Activated naive CD4-positive, alpha-beta T cell treated with anti-CD3 and anti-CD28 coated beads, Interleukin-2, amount 10 ng/mL, durations not matched to agents 7 days and 5 days (primary cell): ENCODE data around the gene STXBP1.

ENCODE experiments used
- CTCF ChIA-PET: fragments of 350-600 bp; sonication (Branson Sonifier 250); formaldehyde crosslinking; loops from one replicate; lab custom pipeline; 2021; ENCODE audit warnings: antibody characterized with exemption; lab: Charles Lee
- DNase-seq: peaks from one replicate; pipeline ENCODE4 v3.0.0-alpha.2; 2020
- H3K27ac Mint-ChIP-seq: one replicate; pipeline ENCODE4 v1.8.0; 2021; ENCODE audit warnings: mild to moderate bottlenecking, moderate library complexity, mixed read lengths
- H3K27me3 Mint-ChIP-seq: one replicate; pipeline ENCODE4 v1.8.0; 2021; ENCODE audit warnings: mild to moderate bottlenecking, mixed read lengths
- H3K36me3 Mint-ChIP-seq: one replicate; pipeline ENCODE4 v1.8.0; 2021; ENCODE audit warnings: mixed read lengths
- H3K4me1 Mint-ChIP-seq: one replicate; pipeline ENCODE4 v1.8.0; 2021; ENCODE audit warnings: mixed read lengths
- H3K4me3 Mint-ChIP-seq: one replicate; pipeline ENCODE4 v1.8.0; 2021; ENCODE audit warnings: mild to moderate bottlenecking, moderate library complexity, mixed read lengths
- H3K9me3 Mint-ChIP-seq: one replicate; pipeline ENCODE4 v1.8.0; 2021; ENCODE audit warnings: mixed read lengths

STXBP1 gene

GRCh38 chr9:127707766-127708165, 95.7 kb downstream of the STXBP1 start:
- H3K36me3 Mint-ChIP-seq: no peaks in the 10 kb centered on the region
- peaks cover 3% of the 10 kb centered on the region for H3K9me3 Mint-ChIP-seq
- H3K4me1 Mint-ChIP-seq: peaks cover 26% of the 10 kb centered on the region
- H3K27me3 Mint-ChIP-seq: peaks cover 20% of the 10 kb centered on the region
- peak; percentile 54 for DNase-seq
- no peak overlapping the region for H3K4me3 Mint-ChIP-seq
- CTCF ChIA-PET: interaction anchor here (1.7 kb wide), 1 partner anchor 27 kb away, joined by 6 read pairs; the partner anchor contains the start of gene TOR2A
- H3K27ac Mint-ChIP-seq: no peak overlapping the region

- peaks cover 3% of the 10 kb centered on the region for H3K9me3 Mint-ChIP-seq
- peaks cover 28% of the 10 kb centered on the region for H3K4me1 Mint-ChIP-seq
- peaks cover 12% of the 10 kb centered on the region for H3K27me3 Mint-ChIP-seq
- no peak for DNase-seq
- CTCF ChIA-PET: interaction anchor here (1.2 to 1.7 kb wide), 2 partner anchors 26 to 119 kb away, joined by 5 to 6 read pairs; partner anchors contain the start of gene TOR2A
- H3K27ac Mint-ChIP-seq: no peak overlapping the region
- no peak overlapping the region for H3K4me3 Mint-ChIP-seq
- no peaks in the 10 kb centered on the region for H3K36me3 Mint-ChIP-seq
Measured at GRCh38 chr9:127708952-127709587, 97.0 kb downstream of the STXBP1 start.

- H3K9me3 Mint-ChIP-seq: peaks cover 3% of the 10 kb centered on the region
- CTCF ChIA-PET: no interaction called here
- H3K27me3 Mint-ChIP-seq: peaks cover 8% of the 10 kb centered on the region
- DNase-seq: no peak
- no peak overlapping the region for H3K27ac Mint-ChIP-seq
- peaks cover 31% of the 10 kb centered on the region for H3K4me1 Mint-ChIP-seq
- H3K36me3 Mint-ChIP-seq: no peaks in the 10 kb centered on the region
- no peak overlapping the region for H3K4me3 Mint-ChIP-seq
Measured at GRCh38 chr9:127710204-127710783, 98.2 kb downstream of the STXBP1 start.

GRCh38 chr9:127711226-127711701, 99.2 kb downstream of the STXBP1 start:
- Mint-ChIP-seq H3K4me1 (peaks cover 39% of the 10 kb centered on the region), H3K27me3 (peaks cover 13% of the 10 kb centered on the region), H3K9me3 (peaks cover 3% of the 10 kb centered on the region), H3K4me3 (no peak overlapping the region), H3K27ac (no peak overlapping the region), H3K36me3 (no peaks in the 10 kb centered on the region)
- CTCF ChIA-PET: interaction anchor here (1.1 to 1.3 kb wide), 2 partner anchors 11 to 121 kb away, joined by 3 read pairs; no protein-coding TSS in a partner anchor
- DNase-seq: peak; percentile 44

GRCh38 chr9:127711831-127712274, 99.8 kb downstream of the STXBP1 start:
- Mint-ChIP-seq H3K27me3 (peaks cover 13% of the 10 kb centered on the region), H3K9me3 (peaks cover 3% of the 10 kb centered on the region), H3K36me3 (no peaks in the 10 kb centered on the region), H3K4me3 (no peak overlapping the region), H3K27ac (no peak overlapping the region), H3K4me1 (peaks cover 39% of the 10 kb centered on the region)
- DNase-seq: no peak
- CTCF ChIA-PET: interaction anchor here (1.1 to 1.3 kb wide), 2 partner anchors 11 to 121 kb away, joined by 3 read pairs; no protein-coding TSS in a partner anchor

- Mint-ChIP-seq H3K4me3 (no peak overlapping the region), H3K27ac (no peak overlapping the region), H3K27me3 (peaks cover 13% of the 10 kb centered on the region), H3K36me3 (no peaks in the 10 kb centered on the region), H3K4me1 (peaks cover 37% of the 10 kb centered on the region), H3K9me3 (peaks cover 3% of the 10 kb centered on the region)
- CTCF ChIA-PET: interaction anchor here (1.2 to 1.3 kb wide), 2 partner anchors 12 to 101 kb away, joined by 3 read pairs; partner anchors contain the start of gene STXBP1
- no peak for DNase-seq
Measured at GRCh38 chr9:127712371-127712770, 100.3 kb downstream of the STXBP1 start.

DNA sequence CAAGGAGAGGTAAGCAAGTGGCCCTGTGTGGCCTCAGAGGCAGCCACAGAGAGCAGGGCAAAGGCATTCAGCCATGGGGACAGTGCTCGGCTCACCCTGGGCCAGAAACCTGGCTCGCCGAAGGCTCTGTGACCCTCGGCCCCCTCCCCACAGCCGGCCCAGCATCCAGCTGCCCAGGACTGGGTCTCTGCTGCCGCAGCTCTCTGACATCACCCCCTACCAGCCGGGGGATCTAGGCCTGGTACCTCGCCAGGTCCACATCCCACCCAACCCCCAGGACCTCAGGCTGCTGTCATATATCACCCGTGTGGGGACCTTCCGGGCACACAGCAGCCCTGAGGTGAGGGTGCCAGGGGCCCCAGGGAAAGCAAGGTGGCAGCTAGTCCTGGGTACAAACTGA, 100.8 kb downstream of the STXBP1 start:
- Mint-ChIP-seq H3K4me1 (peaks cover 32% of the 10 kb centered on the region), H3K4me3 (no peak overlapping the region), H3K27me3 (peaks cover 13% of the 10 kb centered on the region), H3K36me3 (no peaks in the 10 kb centered on the region), H3K27ac (no peak overlapping the region), H3K9me3 (peaks cover 3% of the 10 kb centered on the region)
- DNase-seq: no peak
- CTCF ChIA-PET: interaction anchor here (1.2 kb wide), 2 partner anchors 22 to 101 kb away, joined by 3 read pairs; partner anchors contain the start of genes STXBP1 and TOR2A

GRCh38 chr9:127714020-127714750, 102.1 kb downstream of the STXBP1 start:
- no peaks in the 10 kb centered on the region for H3K9me3 Mint-ChIP-seq
- H3K27ac Mint-ChIP-seq: no peak overlapping the region
- CTCF ChIA-PET: interaction anchor here (0.9 to 3.0 kb wide), 3 partner anchors 21 to 125 kb away, joined by 3 to 9 read pairs (median 5); partner anchors contain the start of gene TOR2A
- no peaks in the 10 kb centered on the region for H3K36me3 Mint-ChIP-seq
- peak overlapping the region; percentile 69 for H3K4me3 Mint-ChIP-seq
- peaks cover 12% of the 10 kb centered on the region for H3K27me3 Mint-ChIP-seq
- H3K4me1 Mint-ChIP-seq: peaks cover 32% of the 10 kb centered on the region
- no peak for DNase-seq

DNA sequence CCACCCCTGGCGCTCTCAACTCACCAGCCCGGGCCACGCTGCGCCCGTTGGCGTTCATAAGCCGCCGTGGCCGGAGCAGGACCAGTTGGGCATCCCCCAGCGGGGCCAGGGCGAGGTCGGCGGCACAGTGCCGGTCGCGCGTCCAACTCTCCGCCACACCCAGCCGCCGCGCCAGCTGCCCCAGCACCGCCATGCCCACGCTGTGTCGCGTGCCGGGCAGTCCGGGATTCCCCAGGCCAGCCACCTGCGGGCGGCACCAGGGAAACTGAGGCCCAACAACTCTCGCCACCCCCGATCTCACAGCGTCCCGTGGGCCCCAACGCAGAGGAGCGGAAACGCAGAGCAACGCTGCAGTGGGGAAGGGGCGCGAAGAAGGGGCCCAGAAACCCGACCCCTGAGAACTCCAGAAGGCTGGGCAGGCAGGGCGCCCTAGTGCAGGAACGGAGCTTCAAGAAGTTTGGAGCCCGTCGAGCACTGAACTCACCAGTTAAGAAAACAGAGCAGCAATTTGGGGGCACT, 102.9 kb downstream of the STXBP1 start:
- DNase-seq: no peak
- Mint-ChIP-seq H3K27me3 (peaks cover 10% of the 10 kb centered on the region), H3K9me3 (no peaks in the 10 kb centered on the region), H3K27ac (peak overlapping the region; percentile 94), H3K4me1 (peaks cover 40% of the 10 kb centered on the region), H3K4me3 (peak overlapping the region; percentile 100), H3K36me3 (no peaks in the 10 kb centered on the region)
- CTCF ChIA-PET: interaction anchor here (0.9 to 3.0 kb wide), 2 partner anchors 20 to 126 kb away, joined by 5 to 9 read pairs; partner anchors contain the start of gene TOR2A

DNA sequence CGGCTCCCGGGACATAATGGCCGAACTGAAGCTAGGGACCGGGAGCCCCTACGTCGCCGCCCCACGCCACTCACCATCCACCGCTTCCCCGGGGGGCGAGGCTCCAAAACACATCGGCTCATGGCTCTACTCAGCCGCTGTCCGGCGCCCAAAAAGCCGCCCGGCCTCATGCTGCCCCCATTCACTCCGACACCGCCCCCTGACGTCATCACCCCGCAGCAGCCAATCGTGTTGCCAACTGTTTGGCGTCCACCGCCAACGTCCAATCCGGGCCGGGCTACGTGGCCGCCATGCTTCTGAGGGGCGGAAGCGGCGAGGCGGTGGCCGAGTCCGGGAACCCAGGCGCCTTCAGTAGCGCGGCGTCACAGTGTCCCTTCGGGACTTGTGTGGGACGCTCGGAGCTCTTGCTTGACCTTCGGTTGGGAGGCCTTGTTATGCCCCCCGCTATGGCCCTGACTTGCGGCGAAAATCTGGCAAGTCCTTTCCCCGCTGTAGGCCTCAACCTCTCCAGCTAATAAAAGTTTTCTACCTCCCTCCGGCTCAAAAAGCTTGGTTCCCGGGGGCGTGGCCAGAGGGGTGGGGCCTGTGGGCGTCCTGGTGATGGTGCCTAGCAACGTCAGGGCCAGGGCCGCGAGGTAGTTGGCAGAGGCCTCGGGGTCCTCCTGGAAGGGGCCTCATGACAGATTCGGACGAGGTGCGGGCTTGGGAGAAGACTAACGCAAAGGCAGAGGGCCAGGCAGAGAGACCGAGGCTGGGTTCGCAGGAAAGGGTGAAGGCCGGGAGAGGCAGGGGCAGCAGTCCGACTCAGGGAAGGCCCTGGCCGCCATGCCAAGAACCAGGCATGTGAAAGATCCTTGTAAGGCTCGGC, 103.6 kb downstream of the STXBP1 start, which contains the start of the genes PTRH1 and TTC16:
TSS of gene PTRH1 (minus strand) at position 194 of the 868 bp plus-strand sequence. CDS start at position 170, 24 bp downstream.
TSS of gene TTC16 (plus strand) at position 610 of the 868 bp plus-strand sequence. CDS start at position 677, 67 bp downstream.
- Mint-ChIP-seq H3K9me3 (no peaks in the 10 kb centered on the region), H3K27ac (peak within 1 kb of the TSS; percentile 94)
- peak; percentile 99 for DNase-seq

GRCh38 chr9:127716412-127716811, 104.3 kb downstream of the STXBP1 start:
- H3K27ac Mint-ChIP-seq: no peak overlapping the region
- CTCF ChIA-PET: interaction anchor here (0.6 to 3.0 kb wide), 3 partner anchors 18 to 126 kb away, joined by 3 to 9 read pairs (median 4); partner anchors contain the start of gene TOR2A

More for the DNA sequence above, 103.6 kb downstream of the STXBP1 start, which contains the start of the genes PTRH1 and TTC16:
- Mint-ChIP-seq H3K4me1 (peaks cover 41% of the 10 kb centered on the region), H3K36me3 (no peaks in the 10 kb centered on the region), H3K4me3 (peak within 1 kb of the TSS; percentile 100), H3K27me3 (peaks cover 13% of the 10 kb centered on the region)
- CTCF ChIA-PET: interaction anchor here (0.6 to 3.0 kb wide), 4 partner anchors 19 to 127 kb away, joined by 3 to 9 read pairs (median 4); partner anchors contain the start of gene TOR2A

DNA sequence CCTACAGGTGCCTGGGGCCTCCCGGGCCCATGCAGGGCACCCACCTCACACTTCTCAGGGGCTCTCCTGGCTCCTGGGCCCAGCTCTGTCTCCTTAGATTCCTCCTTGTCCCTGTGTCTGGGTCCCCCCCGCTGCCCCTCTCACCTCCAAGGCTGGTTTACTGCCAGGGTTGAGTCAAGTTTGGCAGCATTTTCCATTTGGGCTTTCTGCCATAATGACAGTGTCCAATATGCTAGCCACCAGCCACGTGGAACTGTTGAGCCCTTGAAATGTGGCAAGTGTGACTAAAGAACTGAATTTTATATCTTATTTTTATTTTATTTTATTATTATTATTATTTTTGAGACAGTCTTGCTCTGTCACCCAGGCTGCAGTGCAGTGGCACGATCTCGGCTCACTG, 105.7 kb downstream of the STXBP1 start:
- Mint-ChIP-seq H3K27me3 (peaks cover 21% of the 10 kb centered on the region), H3K4me3 (no peak overlapping the region), H3K36me3 (no peaks in the 10 kb centered on the region), H3K27ac (no peak overlapping the region), H3K4me1 (peaks cover 38% of the 10 kb centered on the region), H3K9me3 (no peaks in the 10 kb centered on the region)
- CTCF ChIA-PET: interaction anchor here (0.6 kb wide), 1 partner anchor 109 kb away, joined by 3 read pairs; no protein-coding TSS in a partner anchor
- DNase-seq: no peak

More at GRCh38 chr9:127716412-127716811, 104.3 kb downstream of the STXBP1 start:
- Mint-ChIP-seq H3K9me3 (no peaks in the 10 kb centered on the region), H3K36me3 (no peaks in the 10 kb centered on the region), H3K4me3 (peak overlapping the region; percentile 100), H3K4me1 (peaks cover 40% of the 10 kb centered on the region), H3K27me3 (peaks cover 13% of the 10 kb centered on the region)
- DNase-seq: no peak
